Transverse colon (tissue), 4 donors: ENCODE results near the gene CEP44.

Experiments used
- CTCF ChIP-seq, 5 experiments: fragments of 200-600 bp in 3 of 5; fragments of 450-650 bp in 2 of 5; sonication (generic) in 3 of 5; IDR thresholded peaks; 1 replicate in 2 of 5; 2 replicates in 3 of 5; pipeline ENCODE4 v1.5.1; 2016 to 2017; ENCODE audit warnings: antibody characterized with exemption in 5 of 5, inconsistent platforms in 3 of 5, mild to moderate bottlenecking in 2 of 5, moderate library complexity in 1 of 5
- POLR2AphosphoS5 ChIP-seq, 3 donors: sonication (generic); formaldehyde crosslinking; IDR thresholded peaks; one replicate each; pipeline ENCODE4 v1.6.1; 2016; ENCODE audit warnings: antibody characterized with exemption in 3 of 3

GRCh38 chr4:174262624-174263444 lies 20.9 kb upstream of the CEP44 start:
- TF ChIP-seq CTCF (IDR thresholded peaks at IDR 0.05) (no peak), POLR2AphosphoS5 (IDR thresholded peaks at IDR 0.05) (no peak)
